Osteoblast (primary cell): Measurements from ENCODE around the gene ABHD13. TPM values are rescaled to one million over a fixed set of nuclear protein-coding genes. Genes with fewer than 3 reads are reported as not detected.

Experiments used
- DNase-seq: peaks from one replicate; pipeline ENCODE4 v3.0.0; 2011; ENCODE audit warnings: low spot score, mixed read lengths; ENCODE audit not compliant: insufficient read length; ENCODE audit errors: missing footprints
- H2AFZ ChIP-seq: 2 replicates; pipeline ENCODE4 v1.6.0; 2011; ENCODE audit warnings: mild to moderate bottlenecking, low read length
- H3K27ac ChIP-seq: 2 replicates; pipeline ENCODE4 v1.5.1; 2011; ENCODE audit warnings: mild to moderate bottlenecking, low read depth, low read length, moderate library complexity
- H3K27me3 ChIP-seq: 2 replicates; pipeline ENCODE4 v1.6.0; 2012; ENCODE audit warnings: mild to moderate bottlenecking, control low read depth, inconsistent platforms, low read length, moderate library complexity; ENCODE audit not compliant: insufficient read depth
- H3K36me3 ChIP-seq: 2 replicates; pipeline ENCODE4 v1.5.1; 2011; ENCODE audit warnings: mild to moderate bottlenecking, low read length, control low read depth, moderate library complexity; ENCODE audit not compliant: insufficient read depth
- H3K4me1 ChIP-seq: 2 replicates; pipeline ENCODE4 v1.5.1; 2011; ENCODE audit warnings: mild to moderate bottlenecking, low read length, control low read depth, moderate library complexity; ENCODE audit not compliant: insufficient read depth
- H3K4me2 ChIP-seq: 2 replicates; pipeline ENCODE4 v1.6.0; 2011; ENCODE audit warnings: mild to moderate bottlenecking, low read length; ENCODE audit not compliant: insufficient read depth
- H3K4me3 ChIP-seq: fragments of 200-600 bp; sonication (generic); 3 replicates; pipeline ENCODE4 v1.5.1; 2012; ENCODE audit warnings: mild to moderate bottlenecking, low read length, inconsistent platforms; ENCODE audit not compliant: insufficient read depth
- H3K79me2 ChIP-seq: 2 replicates; pipeline ENCODE4 v1.6.0; 2012; ENCODE audit warnings: mild to moderate bottlenecking, low read length, control low read depth, inconsistent platforms; ENCODE audit not compliant: insufficient read depth
- H3K9me3 ChIP-seq: 2 replicates; pipeline ENCODE4 v1.5.1; 2011; ENCODE audit warnings: low read depth, low read length, control low read depth
- H4K20me1 ChIP-seq: 2 replicates; pipeline ENCODE4 v1.6.0; 2012; ENCODE audit warnings: mild to moderate bottlenecking, low read length, control low read depth; ENCODE audit not compliant: insufficient read depth
- total RNA-seq: library from RNA; depleted of rRNA; stranded (reverse); fragments of >200 nt; gene quantifications from 2 replicates; pipeline ENCODE4 v1.2.3, GENCODE V29; 2012
- TF ChIP-seq, protein P1 (sequence below): IDR thresholded peaks from 2 replicates; pipeline ENCODE4 v1.5.1; 2011; ENCODE audit warnings: mild to moderate bottlenecking, low read depth, low read length, moderate library complexity; ENCODE audit errors: extremely low read depth

Gene ABHD13
- total RNA-seq, 1 donor, result 8.7 TPM

- no peak overlapping the region for H2AFZ ChIP-seq
- H3K27me3 ChIP-seq, result no peaks in the 10 kb centered on the region
- DNase-seq, result no peak
- H3K9me3 ChIP-seq, result no peaks in the 10 kb centered on the region
- H3K27ac ChIP-seq, result no peak overlapping the region
- no peaks in the 10 kb centered on the region for H4K20me1 ChIP-seq
- no peaks in the 10 kb centered on the region for H3K79me2 ChIP-seq
- H3K36me3 ChIP-seq, result no peaks in the 10 kb centered on the region
- TF ChIP-seq, protein P1, sequence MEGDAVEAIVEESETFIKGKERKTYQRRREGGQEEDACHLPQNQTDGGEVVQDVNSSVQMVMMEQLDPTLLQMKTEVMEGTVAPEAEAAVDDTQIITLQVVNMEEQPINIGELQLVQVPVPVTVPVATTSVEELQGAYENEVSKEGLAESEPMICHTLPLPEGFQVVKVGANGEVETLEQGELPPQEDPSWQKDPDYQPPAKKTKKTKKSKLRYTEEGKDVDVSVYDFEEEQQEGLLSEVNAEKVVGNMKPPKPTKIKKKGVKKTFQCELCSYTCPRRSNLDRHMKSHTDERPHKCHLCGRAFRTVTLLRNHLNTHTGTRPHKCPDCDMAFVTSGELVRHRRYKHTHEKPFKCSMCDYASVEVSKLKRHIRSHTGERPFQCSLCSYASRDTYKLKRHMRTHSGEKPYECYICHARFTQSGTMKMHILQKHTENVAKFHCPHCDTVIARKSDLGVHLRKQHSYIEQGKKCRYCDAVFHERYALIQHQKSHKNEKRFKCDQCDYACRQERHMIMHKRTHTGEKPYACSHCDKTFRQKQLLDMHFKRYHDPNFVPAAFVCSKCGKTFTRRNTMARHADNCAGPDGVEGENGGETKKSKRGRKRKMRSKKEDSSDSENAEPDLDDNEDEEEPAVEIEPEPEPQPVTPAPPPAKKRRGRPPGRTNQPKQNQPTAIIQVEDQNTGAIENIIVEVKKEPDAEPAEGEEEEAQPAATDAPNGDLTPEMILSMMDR, result no peak
- no peak overlapping the region for H3K4me2 ChIP-seq
- no peak overlapping the region for H3K4me3 ChIP-seq
- H3K4me1 ChIP-seq, result no peaks in the 10 kb centered on the region
Observed at GRCh38 chr13:108200781-108201398, 17.3 kb upstream of the ABHD13 start.

- TF ChIP-seq, protein P1, result no peak
- Histone ChIP-seq H3K4me1 (peaks cover 8% of the 10 kb centered on the region), H3K79me2 (peaks cover 4% of the 10 kb centered on the region), H4K20me1 (no peaks in the 10 kb centered on the region), H3K27me3 (no peaks in the 10 kb centered on the region), H3K9me3 (no peaks in the 10 kb centered on the region), H3K4me2 (no peak overlapping the region), H3K4me3 (no peak overlapping the region), H3K27ac (no peak overlapping the region), H3K36me3 (peaks cover 7% of the 10 kb centered on the region), H2AFZ (no peak overlapping the region)
- DNase-seq, result no peak
Observed at GRCh38 chr13:108210551-108210950, 7.6 kb upstream of the ABHD13 start.

- DNase-seq, result no peak
- no peaks in the 10 kb centered on the region for H3K27me3 ChIP-seq
- H3K9me3 ChIP-seq, result no peaks in the 10 kb centered on the region
- no peak overlapping the region for H3K4me3 ChIP-seq
- H3K27ac ChIP-seq, result no peak overlapping the region
- peaks cover 19% of the 10 kb centered on the region for H3K79me2 ChIP-seq
- peaks cover 7% of the 10 kb centered on the region for H3K36me3 ChIP-seq
- TF ChIP-seq, protein P1, result no peak
- H3K4me2 ChIP-seq, result no peak overlapping the region
- peaks cover 18% of the 10 kb centered on the region for H3K4me1 ChIP-seq
- no peaks in the 10 kb centered on the region for H4K20me1 ChIP-seq
- no peak overlapping the region for H2AFZ ChIP-seq
Observed at GRCh38 chr13:108212886-108213285, 5.3 kb upstream of the ABHD13 start.

DNA sequence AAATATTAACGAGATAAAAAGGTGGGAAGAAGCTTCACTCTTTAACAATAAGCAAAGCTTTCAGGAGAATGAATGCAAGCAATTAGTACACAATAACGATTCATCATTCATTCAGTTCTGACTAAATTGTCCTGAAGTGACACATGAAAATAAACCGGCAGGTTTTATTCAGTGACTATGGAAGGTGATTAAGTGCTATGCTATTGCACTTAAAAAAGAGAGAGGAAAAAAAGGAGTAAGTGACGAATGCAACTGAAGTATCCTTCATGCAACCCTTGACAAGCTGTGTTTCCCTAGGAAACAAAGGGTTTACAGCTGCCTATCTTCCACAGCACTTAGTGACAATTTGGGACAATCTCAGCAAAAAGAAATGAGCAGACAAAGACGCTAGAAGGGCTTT is 4.2 kb upstream of the ABHD13 start:
- H3K27ac ChIP-seq, result peak overlapping the region; percentile 73
- H3K4me3 ChIP-seq, result peak overlapping the region; percentile 78
- TF ChIP-seq, protein P1, result no peak

More for the DNA sequence above, 4.2 kb upstream of the ABHD13 start:
- H3K9me3 ChIP-seq, result no peaks in the 10 kb centered on the region
- H4K20me1 ChIP-seq, result no peaks in the 10 kb centered on the region
- H3K79me2 ChIP-seq, result peaks cover 29% of the 10 kb centered on the region
- peak overlapping the region; percentile 98 for H3K4me2 ChIP-seq
- peak overlapping the region; percentile 77 for H2AFZ ChIP-seq
- no peaks in the 10 kb centered on the region for H3K27me3 ChIP-seq
- no peak for DNase-seq
- peaks cover 7% of the 10 kb centered on the region for H3K36me3 ChIP-seq
- H3K4me1 ChIP-seq, result peaks cover 19% of the 10 kb centered on the region
